ENCODE measurements around the gene CMBL. TPM values are rescaled to one million over a fixed set of nuclear protein-coding genes. Genes with fewer than 3 reads are reported as not detected.
"Not testable (repeated sequence)": the region's sequence is repeated elsewhere in the genome, so short reads cannot be mapped to it uniquely, and the experiment has no call there.

CMBL gene
- polyA plus RNA-seq, 3 donors, result 0.39 to 5.4 TPM; not detected in 1

GRCh38 chr5:10348258-10348657 lies 40.6 kb upstream of the CMBL start:
- WGBS (ENCODE audit: insufficient coverage), result 100% methylated on average over 2 of the region's 2 CpGs
- Mint-ChIP-seq H3K27ac (no peak overlapping the region), H3K9me3 (no peaks in the 10 kb centered on the region), H3K4me1 (peaks cover 11% of the 10 kb centered on the region), H3K4me3 (no peak overlapping the region), H3K36me3 (no peaks in the 10 kb centered on the region), H3K27me3 (ENCODE audit: low read depth in 3 of 3) (no peaks in the 10 kb centered on the region)
- Histone ChIP-seq H3K4me2 (replicated peaks; ENCODE audit: extremely low read depth, low read length, poor library complexity, severe bottlenecking) (no peak overlapping the region), H3K9me3 (replicated peaks in 1 of 2; ENCODE audit: control insufficient read depth in 1 of 2, insufficient read depth in 1 of 2, low read length in 2 of 2) (no peaks in the 10 kb centered on the region), H3K27me3 (ENCODE audit: control insufficient read depth in 2 of 2, insufficient read depth in 2 of 2, low read length in 2 of 2) (no peaks in the 10 kb centered on the region), H3K27ac (ENCODE audit: low read depth in 1 of 2, low read length in 2 of 2) (no peak overlapping the region), H3K36me3 (replicated peaks in 1 of 2; ENCODE audit: control insufficient read depth in 1 of 2, insufficient read depth in 2 of 2, low read length in 2 of 2) (no peaks in the 10 kb centered on the region), H3K4me3 (replicated peaks in 1 of 3; ENCODE audit: low read depth in 2 of 3, low read length in 3 of 3) (no peak overlapping the region), H3K9ac (ENCODE audit: insufficient read depth, low read length, poor library complexity, severe bottlenecking) (no peak overlapping the region), H4K20me1 (ENCODE audit: insufficient read depth, low read length) (no peaks in the 10 kb centered on the region), H3K79me2 (ENCODE audit: insufficient read depth, low read length) (peaks cover 10% of the 10 kb centered on the region), H2AFZ (ENCODE audit: insufficient read depth, low read depth, low read length, poor library complexity, severe bottlenecking) (no peak overlapping the region), H3K4me1 (ENCODE audit: control insufficient read depth in 1 of 2, insufficient read depth in 2 of 2, low read length in 2 of 2) (peaks cover 11 to 16% of the 10 kb centered on the region in 2 donors)
- DNase-seq, result no peak
- no peak for TF ChIP-seq CTCF (IDR thresholded peaks at IDR 0.05)
- intact Hi-C loops (cut with micrococcal nuclease), result no loop called here

GRCh38 chr5:10344461-10345106 lies 36.9 kb upstream of the CMBL start:
- H3K36me3 ChIP-seq (replicated peaks in 1 of 2; ENCODE audit: control insufficient read depth in 1 of 2, insufficient read depth in 2 of 2, low read length in 2 of 2); H3K4me1 ChIP-seq (ENCODE audit: control insufficient read depth in 1 of 2, insufficient read depth in 2 of 2, low read length in 2 of 2); H4K20me1 ChIP-seq (ENCODE audit: insufficient read depth, low read length); H3K36me3 Mint-ChIP-seq; DNase-seq; H3K9ac ChIP-seq (ENCODE audit: insufficient read depth, low read length, poor library complexity, severe bottlenecking); H3K9me3 ChIP-seq (replicated peaks in 1 of 2; ENCODE audit: control insufficient read depth in 1 of 2, insufficient read depth in 1 of 2, low read length in 2 of 2); H3K4me1 Mint-ChIP-seq; H2AFZ ChIP-seq (ENCODE audit: insufficient read depth, low read depth, low read length, poor library complexity, severe bottlenecking); H3K27me3 Mint-ChIP-seq (ENCODE audit: low read depth in 3 of 3); H3K27me3 ChIP-seq (ENCODE audit: control insufficient read depth in 2 of 2, insufficient read depth in 2 of 2, low read length in 2 of 2); intact Hi-C loops (cut with micrococcal nuclease); H3K4me3 Mint-ChIP-seq; H3K4me2 ChIP-seq (replicated peaks; ENCODE audit: extremely low read depth, low read length, poor library complexity, severe bottlenecking); H3K4me3 ChIP-seq (replicated peaks in 1 of 3; ENCODE audit: low read depth in 2 of 3, low read length in 3 of 3); H3K9me3 Mint-ChIP-seq; H3K79me2 ChIP-seq (ENCODE audit: insufficient read depth, low read length); H3K27ac ChIP-seq (ENCODE audit: low read depth in 1 of 2, low read length in 2 of 2); H3K27ac Mint-ChIP-seq: not testable (repeated sequence)
- WGBS (ENCODE audit: insufficient coverage), result 100% methylated on average over 1 of the region's 5 CpGs
